PC-9 (cell line): ENCODE data around the gene GPC5.

Experiments used
- EZH2 ChIP-seq: fragments of 200-600 bp; sonication (generic); IDR thresholded peaks from 2 replicates; pipeline ENCODE4 v1.8.0; 2017; ENCODE audit warnings: antibody characterized with exemption, low read depth
- TF ChIP-seq, protein P1 (sequence below): fragments of 200-600 bp; sonication (generic); conservative IDR thresholded peaks from 2 replicates; pipeline ENCODE4 v1.6.1; 2017; ENCODE audit warnings: mixed run types, antibody characterized with exemption, mild to moderate bottlenecking, moderate library complexity

DNA sequence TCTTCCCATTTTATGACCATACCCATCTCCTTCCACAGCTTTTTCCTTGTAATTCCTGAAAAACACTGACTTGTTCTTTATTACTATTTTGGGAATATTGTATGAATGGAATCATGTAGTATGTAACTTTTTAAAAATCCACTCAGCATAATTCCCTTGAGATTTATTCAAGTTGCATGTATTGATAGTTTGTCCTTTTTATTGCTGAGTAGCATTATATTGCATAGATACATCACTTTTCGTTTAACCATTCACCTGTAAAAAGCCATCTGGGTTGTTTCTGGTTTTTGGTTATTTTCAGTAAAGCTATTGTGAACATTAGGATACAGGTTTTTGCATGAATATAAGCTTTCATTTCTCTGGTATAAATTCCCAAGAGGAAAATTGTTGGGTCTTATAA, 115.4 kb downstream of the GPC5 start:
- TF ChIP-seq, protein P1, sequence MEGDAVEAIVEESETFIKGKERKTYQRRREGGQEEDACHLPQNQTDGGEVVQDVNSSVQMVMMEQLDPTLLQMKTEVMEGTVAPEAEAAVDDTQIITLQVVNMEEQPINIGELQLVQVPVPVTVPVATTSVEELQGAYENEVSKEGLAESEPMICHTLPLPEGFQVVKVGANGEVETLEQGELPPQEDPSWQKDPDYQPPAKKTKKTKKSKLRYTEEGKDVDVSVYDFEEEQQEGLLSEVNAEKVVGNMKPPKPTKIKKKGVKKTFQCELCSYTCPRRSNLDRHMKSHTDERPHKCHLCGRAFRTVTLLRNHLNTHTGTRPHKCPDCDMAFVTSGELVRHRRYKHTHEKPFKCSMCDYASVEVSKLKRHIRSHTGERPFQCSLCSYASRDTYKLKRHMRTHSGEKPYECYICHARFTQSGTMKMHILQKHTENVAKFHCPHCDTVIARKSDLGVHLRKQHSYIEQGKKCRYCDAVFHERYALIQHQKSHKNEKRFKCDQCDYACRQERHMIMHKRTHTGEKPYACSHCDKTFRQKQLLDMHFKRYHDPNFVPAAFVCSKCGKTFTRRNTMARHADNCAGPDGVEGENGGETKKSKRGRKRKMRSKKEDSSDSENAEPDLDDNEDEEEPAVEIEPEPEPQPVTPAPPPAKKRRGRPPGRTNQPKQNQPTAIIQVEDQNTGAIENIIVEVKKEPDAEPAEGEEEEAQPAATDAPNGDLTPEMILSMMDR = no peak
- TF ChIP-seq EZH2 = no peak
